Endothelial cell of umbilical vein (primary cell): Measurements from ENCODE around the gene RRP1. TPM values are rescaled to one million over a fixed set of nuclear protein-coding genes. Genes with fewer than 3 reads are reported as not detected.

Experiments
- BruUV-seq: library from RNA; stranded (reverse); fragments of 400-500 nt; replicated peaks from 2 replicates; lab custom pipeline; 2021; lab: Mats Ljungman, UMichigan
- CTCF ChIA-PET: fragments of 300-600, 350-600 bp; sonication (Branson Sonifier 250); formaldehyde crosslinking; loops from one replicate; lab custom pipeline; 2021; ENCODE audit warnings: antibody characterized with exemption, inconsistent platforms; lab: Charles Lee
- POLR2A ChIA-PET: fragments of 300-600, 350-600 bp; sonication (Branson Sonifier 250); formaldehyde crosslinking; loops from one replicate; lab custom pipeline; 2021; ENCODE audit warnings: antibody characterized with exemption, inconsistent platforms; lab: Charles Lee
- DNase-seq: peaks from one replicate; pipeline ENCODE4 v3.0.0-alpha.2; 2011; ENCODE audit warnings: low read depth, low spot score
- FAIRE-seq: peaks from 2 replicates; lab custom pipeline; 2011; peaks lifted over from hg19 to GRCh38; lab: Jason Lieb, UNC
- H2AFZ ChIP-seq: 2 replicates; pipeline ENCODE4 v1.6.0; 2012; ENCODE audit warnings: low read depth, low read length, control low read depth, inconsistent platforms
- H3K27ac ChIP-seq: 2 replicates; pipeline ENCODE4 v1.5.1; 2011; ENCODE audit warnings: low read depth, mild to moderate bottlenecking, control low read depth, low read length, moderate library complexity; ENCODE audit not compliant: insufficient read depth
- H3K27me3 ChIP-seq, 2 experiments: 2 replicates each; pipeline versions ENCODE4 v1.6.0 to v1.6.1; 2011; ENCODE audit warnings: low read length in 2 of 2, mixed read lengths in 1 of 2; ENCODE audit not compliant: control insufficient read depth in 2 of 2, insufficient read depth in 2 of 2
- H3K36me3 ChIP-seq, 2 experiments: 2 replicates in 1 of 2; 3 replicates in 1 of 2; pipeline ENCODE4 v1.5.1; 2011; ENCODE audit warnings: low read length in 2 of 2, mild to moderate bottlenecking in 1 of 2, moderate library complexity in 1 of 2; ENCODE audit not compliant: control insufficient read depth in 2 of 2, insufficient read depth in 2 of 2; ENCODE audit errors: extremely low read depth in 1 of 2
- H3K4me1 ChIP-seq: 3 replicates; pipeline ENCODE4 v1.5.1; 2011; ENCODE audit warnings: mild to moderate bottlenecking, low read length; ENCODE audit not compliant: control insufficient read depth, insufficient read depth; ENCODE audit errors: extremely low read depth
- H3K4me2 ChIP-seq: 2 replicates; pipeline ENCODE4 v1.6.1; 2011; ENCODE audit warnings: low read length, control low read depth, mixed read lengths; ENCODE audit not compliant: insufficient read depth
- H3K4me3 ChIP-seq, 3 experiments: fragments of 200-600 bp in 1 of 3; sonication (generic), shearing (Covaris generic) in 1 of 3; replicated peaks in 1 of 3; 2 replicates each; pipeline ENCODE4 v1.5.1; 2011 to 2016; ENCODE audit warnings: control low read depth in 3 of 3, low read length in 3 of 3, mild to moderate bottlenecking in 2 of 3, inconsistent platforms in 1 of 3, low read depth in 1 of 3, moderate library complexity in 1 of 3; ENCODE audit not compliant: insufficient read depth in 1 of 3
- H3K79me2 ChIP-seq: 2 replicates; pipeline ENCODE4 v1.6.0; 2012; ENCODE audit warnings: low read length, inconsistent platforms; ENCODE audit not compliant: control insufficient read depth, insufficient read depth
- H3K9ac ChIP-seq: replicated peaks from 2 replicates; pipeline ENCODE3; 2011; ENCODE audit warnings: low read length, control low read depth; ENCODE audit not compliant: insufficient read depth; ENCODE audit errors: extremely low read depth
- H3K9me1 ChIP-seq: replicated peaks from 3 replicates; pipeline ENCODE4 v1.6.0; 2011; ENCODE audit warnings: mild to moderate bottlenecking, low read length; ENCODE audit not compliant: control insufficient read depth, insufficient read depth; ENCODE audit errors: extremely low read depth
- H3K9me3 ChIP-seq: replicated peaks from 2 replicates; pipeline ENCODE4 v1.5.1; 2012; ENCODE audit warnings: low read length, inconsistent platforms; ENCODE audit not compliant: control insufficient read depth, insufficient read depth
- H4K20me1 ChIP-seq: replicated peaks from 2 replicates; pipeline ENCODE3; 2011; ENCODE audit warnings: mild to moderate bottlenecking, low read length; ENCODE audit not compliant: control insufficient read depth, insufficient read depth; ENCODE audit errors: extremely low read depth
- CTCF ChIP-seq, 2 donors: IDR thresholded peaks; 1 replicate in 1 of 2; 2 replicates in 1 of 2; pipeline ENCODE4 v1.5.1; 2011; ENCODE audit warnings: low read length in 2 of 2, mild to moderate bottlenecking in 2 of 2, moderate library complexity in 2 of 2, control low read depth in 1 of 2, inconsistent platforms in 1 of 2, low read depth in 1 of 2; ENCODE audit not compliant: insufficient read depth in 1 of 2; ENCODE audit errors: extremely low read depth in 1 of 2
- EZH2 ChIP-seq: IDR thresholded peaks from 2 replicates; pipeline ENCODE4 v1.6.1; 2012; ENCODE audit warnings: borderline replicate concordance, low read depth, mild to moderate bottlenecking, moderate library complexity, low read length, inconsistent platforms; ENCODE audit not compliant: severe bottlenecking
- FOS ChIP-seq: IDR thresholded peaks from 2 replicates; pipeline ENCODE4 v1.6.1; 2011; ENCODE audit warnings: mild to moderate bottlenecking, low read length, moderate library complexity, borderline replicate concordance; ENCODE audit not compliant: insufficient read depth
- GATA2 ChIP-seq: IDR thresholded peaks from 2 replicates; pipeline ENCODE4 v1.7.0; 2011; ENCODE audit warnings: low read depth, mild to moderate bottlenecking, moderate library complexity, mixed read lengths, low read length; ENCODE audit not compliant: insufficient read length, insufficient read depth
- JUN ChIP-seq: IDR thresholded peaks from 2 replicates; pipeline ENCODE4 v1.6.1; 2011; ENCODE audit warnings: borderline replicate concordance, low read depth; ENCODE audit not compliant: insufficient read length, insufficient read depth
- MAX ChIP-seq: IDR thresholded peaks from 2 replicates; pipeline ENCODE4 v1.6.1; 2011; ENCODE audit not compliant: insufficient read depth, insufficient read length
- MYC ChIP-seq: IDR thresholded peaks from one replicate; pipeline ENCODE4 v1.6.1; 2011; ENCODE audit warnings: mild to moderate bottlenecking, low read depth, low read length
- POLR2A ChIP-seq: IDR thresholded peaks from 2 replicates; pipeline ENCODE4 v1.6.1; 2012; ENCODE audit warnings: low read depth, mild to moderate bottlenecking, control low read depth, low read length
- POLR2AphosphoS5 ChIP-seq: IDR thresholded peaks from 2 replicates; pipeline ENCODE4 v1.6.1; 2012; ENCODE audit warnings: low read depth, mild to moderate bottlenecking, control low read depth, low read length, moderate library complexity; ENCODE audit not compliant: insufficient read depth
- dilution Hi-C: fragments of 300-500 bp; cut with MboI; formaldehyde crosslinking; loops from one replicate; pipeline ENCODE4 v1.15.0; 2019; ENCODE audit warnings: low sequenced_read_pairs; ENCODE audit not compliant: extremely low pct_ligation_motif_present
- intact Hi-C: fragments of 100-400 bp; cut with micrococcal nuclease; formaldehyde crosslinking; loops from one replicate; pipeline ENCODE4 v1.10.0; 2022
- polyA plus RNA-seq, 4 experiments: library from polyadenylated mRNA; depleted of rRNA in 3 of 4; stranded (reverse) in 3 of 4; unstranded in 1 of 4; fragments of >200 nt; gene quantifications; 2 replicates each; pipeline versions ENCODE4 v1.2.1 to v1.2.3, GENCODE V29; 2011 to 2012; ENCODE audit warnings: missing spikeins in 1 of 4
- total RNA-seq: library from RNA; stranded (reverse); gene quantifications from 2 replicates; pipeline ENCODE4 v1.2.3, GENCODE V29; 2021

The RRP1 gene
- total and polyA plus RNA-seq, 2 donors (not counting 3 experiments of a cell fraction or from before 2014, with no cell fraction given): 15.2 to 36.3 TPM

GRCh38 chr21:43815991-43816390 is 26.6 kb downstream of the RRP1 start:
- CTCF ChIA-PET: no interaction called here
- FAIRE-seq (no peak), DNase-seq (no peak)
- Histone ChIP-seq H3K79me2 (no peaks in the 10 kb centered on the region), H3K9me1 (no peaks in the 10 kb centered on the region), H3K4me2 (no peak overlapping the region), H3K27me3 (no peaks in the 10 kb centered on the region), H3K4me3 (no peak overlapping the region), H3K4me1 (peaks cover 17% of the 10 kb centered on the region), H3K9ac (no peak overlapping the region), H3K36me3 (no peaks in the 10 kb centered on the region), H3K9me3 (no peaks in the 10 kb centered on the region), H3K27ac (no peak overlapping the region), H4K20me1 (no peaks in the 10 kb centered on the region), H2AFZ (no peak overlapping the region)
- BruUV-seq: no TSS peak
- POLR2A ChIA-PET: no interaction called here
- dilution Hi-C loops: no loop called here
- intact Hi-C loops: no loop called here
- TF ChIP-seq GATA2 (no peak), EZH2 (no peak), POLR2AphosphoS5 (no peak), JUN (no peak), CTCF (IDR thresholded peaks at IDR 0.05; ENCODE audit: extremely low read depth in 1 of 2, insufficient read depth in 1 of 2, low read depth in 1 of 2, low read length in 2 of 2) (no peak)

- H3K36me3 ChIP-seq: no peaks in the 10 kb centered on the region
- H3K27ac ChIP-seq: no peak overlapping the region
- ChIA-PET POLR2A (no interaction called here), CTCF (interaction anchor here (0.7 kb wide), 1 partner anchor 122 kb away, joined by 3 read pairs; no protein-coding TSS in a partner anchor)
- dilution Hi-C loops (no loop called here), intact Hi-C loops (no loop called here)
- H2AFZ ChIP-seq: no peak overlapping the region
- no peak overlapping the region for H3K4me2 ChIP-seq
- FAIRE-seq (no peak), DNase-seq (no peak)
- BruUV-seq: no TSS peak
- H4K20me1 ChIP-seq: no peaks in the 10 kb centered on the region
- no peaks in the 10 kb centered on the region for H3K9me1 ChIP-seq
- no peaks in the 10 kb centered on the region for H3K79me2 ChIP-seq
- peaks cover 10% of the 10 kb centered on the region for H3K4me1 ChIP-seq
- H3K27me3 ChIP-seq: no peaks in the 10 kb centered on the region
- H3K9me3 ChIP-seq: no peaks in the 10 kb centered on the region
- no peak overlapping the region for H3K9ac ChIP-seq
- no peak overlapping the region for H3K4me3 ChIP-seq
- TF ChIP-seq JUN (no peak), EZH2 (no peak), MYC (no peak), MAX (no peak), CTCF (IDR thresholded peaks at IDR 0.05; ENCODE audit: extremely low read depth in 1 of 2, insufficient read depth in 1 of 2, low read depth in 1 of 2, low read length in 2 of 2) (no peak), GATA2 (no peak), FOS (no peak), POLR2AphosphoS5 (no peak), POLR2A (no peak)
These were observed 27.3 kb downstream of the RRP1 start for GRCh38 chr21:43816611-43817071.
